GM21423 (cell line): ENCODE data around the gene NPW.
"Not testable (repeated sequence)": the region's sequence is repeated elsewhere in the genome, so short reads cannot be mapped to it uniquely, and the experiment has no call there.

Experiments used
- ATAC-seq: cut with Tn5 transposase; IDR thresholded peaks from one replicate; pipeline ENCODE4 v1.9.1; 2021; ENCODE audit warnings: mild to moderate bottlenecking, moderate library complexity; ENCODE audit not compliant: unreplicated experiment

The NPW gene

GRCh38 chr16:2001456-2002355 is 17.9 kb upstream of the NPW start:
- ATAC-seq: no peak

- no peak for ATAC-seq
Measured at GRCh38 chr16:2002406-2003230, 17.0 kb upstream of the NPW start.

GRCh38 chr16:2003231-2003826 is 16.3 kb upstream of the NPW start:
- ATAC-seq: no peak

DNA sequence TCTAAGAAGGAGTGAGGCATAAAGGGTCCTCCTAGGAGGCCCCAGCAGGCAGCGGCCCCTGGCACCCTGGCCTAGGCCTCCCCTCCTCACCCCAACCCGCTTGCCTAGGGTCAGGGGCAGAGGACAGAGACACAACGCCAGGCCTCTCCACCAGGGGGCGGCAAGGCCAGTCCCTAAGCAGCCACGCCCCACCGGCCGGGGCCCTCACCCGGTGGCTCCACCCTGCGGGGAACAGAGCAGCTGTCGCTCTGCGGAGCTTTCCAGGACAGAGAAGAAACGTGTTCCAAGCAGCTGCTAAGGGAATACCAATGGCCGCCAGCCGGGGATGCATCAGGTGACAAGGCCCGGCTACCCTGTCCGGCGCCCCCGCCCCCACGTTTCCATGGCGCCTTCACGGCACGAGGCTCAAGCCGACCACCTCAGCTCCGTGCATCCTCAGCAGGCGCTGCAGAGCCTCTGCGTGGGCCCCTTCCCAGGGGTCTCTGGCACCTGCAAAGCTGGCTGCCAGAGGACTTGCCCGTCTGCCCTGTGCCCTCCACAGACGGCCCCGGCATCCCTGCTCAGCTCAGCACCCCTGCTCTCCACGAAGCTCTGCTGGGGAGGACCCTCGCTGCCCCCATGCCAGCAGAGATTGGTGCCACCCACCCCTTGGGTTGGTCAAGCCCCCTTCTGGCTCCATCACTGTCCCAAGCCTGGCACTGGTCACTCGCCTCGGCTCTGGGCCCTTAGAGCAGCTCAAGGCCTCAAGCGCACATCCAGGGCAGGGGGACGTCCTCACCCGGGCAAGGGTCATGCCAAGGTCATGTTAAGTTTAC is 15.6 kb upstream of the NPW start:
- ATAC-seq: peak; percentile 46

DNA sequence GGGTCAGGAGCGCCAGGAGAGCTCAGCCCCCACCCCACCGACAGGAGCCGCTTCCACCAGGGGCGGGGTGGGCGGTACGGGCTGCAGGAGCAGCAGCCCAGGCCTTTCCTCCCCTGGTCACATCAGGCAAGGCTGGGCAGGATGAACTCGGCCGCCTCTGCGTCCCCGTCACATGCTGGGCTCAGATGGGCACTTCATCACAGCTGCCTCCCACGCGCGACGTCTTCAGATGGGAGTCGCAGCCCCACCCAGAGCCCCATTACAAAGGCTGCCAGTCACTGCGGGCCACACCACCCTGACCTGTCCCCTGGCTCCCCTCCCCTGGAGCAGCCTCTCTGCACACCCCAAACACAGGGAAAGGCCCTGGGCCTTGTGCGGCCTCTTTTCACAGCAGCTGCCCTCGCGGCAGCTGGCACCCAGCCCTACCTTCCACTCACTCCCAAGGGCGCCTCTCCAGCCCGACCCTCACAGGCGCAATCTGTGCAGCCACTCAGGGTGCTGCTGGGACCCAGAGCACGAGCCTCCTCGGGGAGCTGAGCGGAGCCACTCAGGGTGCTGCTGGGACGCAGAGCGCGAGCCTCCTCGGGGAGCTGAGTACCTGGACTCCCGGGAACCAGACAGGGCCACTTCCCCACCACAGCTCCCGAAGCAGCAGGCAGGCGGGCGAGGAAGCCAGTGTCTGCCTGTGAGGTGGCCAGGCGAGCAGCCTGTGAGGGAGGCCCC is 14.6 kb upstream of the NPW start:
- no peak for ATAC-seq

DNA sequence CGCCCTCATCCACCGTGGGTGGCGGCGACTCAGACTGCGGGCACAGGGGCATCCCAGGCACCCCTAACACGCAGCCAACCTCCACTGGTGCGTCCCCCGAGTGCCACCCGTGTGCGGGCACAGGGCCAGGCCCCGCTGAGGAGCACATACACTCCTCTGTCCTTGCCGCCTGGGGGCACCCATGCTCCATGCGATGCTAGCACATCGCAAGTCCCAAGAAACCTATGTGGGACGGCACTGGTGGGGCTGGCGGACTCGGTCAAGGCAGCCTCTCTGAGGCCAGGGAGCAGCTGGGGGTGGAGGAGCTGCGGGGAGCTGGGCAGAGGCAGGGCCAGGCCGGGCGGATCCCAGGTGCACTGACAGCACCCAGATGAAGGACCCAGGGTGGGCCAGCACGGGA is 13.9 kb upstream of the NPW start:
- no peak for ATAC-seq

GRCh38 chr16:2006317-2006716 is 13.3 kb upstream of the NPW start:
- ATAC-seq: no peak

- ATAC-seq: no peak
Measured at GRCh38 chr16:2007081-2007836, 12.3 kb upstream of the NPW start.

GRCh38 chr16:2008009-2008526 is 11.5 kb upstream of the NPW start:
- no peak for ATAC-seq

DNA sequence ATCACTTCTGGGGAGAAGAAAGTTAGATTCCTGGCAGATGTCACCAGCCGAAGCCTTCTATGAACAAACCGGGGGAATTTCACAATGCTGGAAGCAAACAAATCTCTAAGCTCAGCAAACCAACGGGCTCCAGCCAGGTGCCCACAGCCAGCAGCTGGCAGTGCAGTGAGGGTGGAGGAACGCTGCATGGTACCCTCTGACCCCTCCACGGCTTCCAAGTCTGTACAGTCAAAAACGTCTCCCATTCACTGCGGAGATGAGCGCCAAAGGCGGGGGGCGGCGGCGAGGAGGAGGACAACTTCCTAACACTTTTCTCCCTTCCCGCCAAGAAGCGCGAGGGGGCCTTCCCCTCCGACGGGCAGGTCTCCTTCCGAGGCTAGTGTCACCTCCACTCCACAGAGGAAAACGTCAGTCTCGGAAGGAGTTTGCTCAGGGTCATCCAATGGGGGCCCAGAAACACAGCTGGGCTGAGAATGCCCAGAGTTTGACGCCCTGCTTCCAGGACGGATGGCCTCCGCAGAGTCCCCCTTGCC is 10.9 kb upstream of the NPW start:
- ATAC-seq: no peak

DNA sequence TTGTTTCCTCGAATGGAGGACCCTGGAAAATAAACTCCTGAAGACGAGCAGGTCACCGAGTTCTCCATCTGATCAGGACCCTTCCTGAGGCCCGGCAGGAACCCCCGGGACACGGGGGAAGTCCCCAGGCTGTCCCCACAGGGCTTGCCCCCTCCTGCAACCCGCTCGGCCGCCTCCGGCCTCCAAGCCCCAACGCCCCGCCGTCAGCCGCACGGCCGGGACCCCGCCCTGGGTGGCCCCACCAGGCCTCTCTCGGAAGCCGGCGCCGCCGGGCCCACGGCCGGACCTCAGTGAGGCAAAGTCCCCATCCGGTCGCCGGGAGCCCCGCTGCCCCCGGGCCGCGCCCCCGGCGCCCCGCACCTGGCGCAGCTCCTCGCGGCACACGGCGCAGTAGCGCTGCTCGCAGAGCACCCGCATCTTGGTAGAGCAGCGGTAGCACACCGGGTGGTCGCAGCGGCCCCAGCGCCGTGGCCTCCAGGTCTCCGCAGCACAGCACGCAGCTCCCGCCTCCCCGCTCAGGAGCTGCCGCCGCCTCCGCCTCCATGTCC is 10.3 kb upstream of the NPW start:
- ATAC-seq: peak; percentile 28

GRCh38 chr16:2009791-2010510 is 9.6 kb upstream of the NPW start, which contains the start of gene ZNF598:
Gene ZNF598 (minus strand): TSS chr16:2009821.
- ATAC-seq: peak; percentile 84

GRCh38 chr16:2011726-2012125 is 7.9 kb upstream of the NPW start:
- ATAC-seq: not testable (repeated sequence)

DNA sequence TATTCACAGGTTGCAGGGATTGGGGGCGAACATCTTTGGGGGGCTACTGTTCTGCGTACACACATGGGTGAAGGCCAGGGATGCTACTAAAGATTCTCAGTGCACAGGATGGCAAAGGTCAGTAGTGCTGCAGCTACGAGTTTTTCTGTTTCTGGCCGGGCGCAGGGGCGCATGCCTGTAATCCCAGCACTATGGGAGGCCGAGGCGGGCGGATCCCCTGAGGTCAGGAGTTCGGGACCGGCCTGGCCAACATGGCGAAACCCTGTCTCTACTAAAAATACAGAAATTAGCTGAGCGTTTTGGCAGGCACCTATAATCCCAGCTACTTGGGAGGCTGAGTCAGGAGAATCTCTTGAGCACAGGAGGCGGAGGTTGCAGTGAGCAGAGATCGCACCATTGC is 6.1 kb upstream of the NPW start:
- ATAC-seq: no peak

DNA sequence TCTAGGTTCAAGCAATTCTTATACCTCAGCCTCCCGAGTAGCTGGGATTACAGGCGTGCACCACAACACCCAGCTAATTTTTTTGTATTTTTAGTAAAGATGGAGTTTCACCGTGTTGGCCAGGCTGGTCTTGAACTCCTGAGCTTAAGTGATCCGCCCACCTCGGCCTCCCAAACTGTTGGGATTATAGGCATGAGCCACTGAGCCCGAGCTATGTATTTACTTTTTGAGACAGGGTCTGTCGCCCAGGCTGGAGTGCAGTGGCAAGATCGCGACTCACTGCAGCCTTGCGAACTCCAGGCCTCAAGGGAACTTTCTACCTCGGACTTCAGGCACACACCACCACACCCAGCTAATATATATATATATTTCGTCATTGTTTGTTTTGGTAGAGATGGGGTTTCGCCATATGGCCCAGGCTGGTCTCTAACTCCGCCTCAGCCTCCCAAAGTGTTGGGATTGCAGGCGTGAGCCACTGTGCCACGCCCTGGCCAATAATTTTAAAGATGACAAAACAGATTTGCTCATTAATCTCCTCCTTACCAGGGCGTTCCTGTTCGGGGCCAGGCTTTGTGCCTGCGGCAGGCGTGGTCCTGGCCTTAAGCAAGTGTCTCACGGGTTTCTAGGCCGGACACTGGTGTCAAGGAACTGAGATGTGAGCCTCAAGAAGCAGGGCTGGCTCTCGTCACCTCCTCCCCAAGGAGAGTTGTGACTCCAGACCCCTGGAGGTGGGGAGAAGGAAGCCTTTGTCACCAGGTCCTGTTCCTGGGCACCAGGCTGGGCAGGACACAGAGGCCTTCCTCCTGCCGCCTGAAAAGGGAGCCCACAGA is 4.3 kb upstream of the NPW start:
- no peak for ATAC-seq

- ATAC-seq: no peak
Measured at GRCh38 chr16:2015947-2016208, 3.7 kb upstream of the NPW start.

- no peak for ATAC-seq
Measured at GRCh38 chr16:2016407-2016922, 3.1 kb upstream of the NPW start.
